ENCODE measurements around the gene MNT.

MNT gene

DNA sequence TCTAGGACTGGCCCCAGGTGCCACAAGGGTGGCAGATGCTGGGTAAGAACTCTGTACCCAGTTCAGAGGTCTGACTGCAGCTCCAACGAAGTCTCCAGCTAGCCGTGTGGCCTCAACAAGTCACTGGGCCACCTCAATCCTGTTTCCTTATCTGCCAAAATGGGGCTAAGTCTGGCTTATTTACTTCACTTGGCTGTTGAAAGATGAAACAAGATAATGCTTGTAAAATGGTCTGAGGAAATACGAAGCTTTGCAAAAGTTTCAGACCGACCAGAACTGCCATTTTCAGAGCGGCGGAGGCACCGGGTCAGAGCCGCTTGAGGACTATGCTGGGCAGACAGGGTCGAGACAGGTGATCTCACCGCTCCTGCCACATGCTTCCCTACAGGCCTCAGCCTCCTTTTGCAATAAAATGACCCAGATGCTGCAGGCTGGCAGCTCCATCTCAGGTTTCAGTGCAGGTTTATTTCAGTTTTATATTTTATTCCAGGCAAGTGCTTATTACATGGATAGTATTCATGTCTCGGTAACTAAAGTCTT, 17.2 kb downstream of the MNT start:
- in situ Hi-C loops (cut with MboI; ENCODE audit: low sequenced_read_pairs) = no loop called here

DNA sequence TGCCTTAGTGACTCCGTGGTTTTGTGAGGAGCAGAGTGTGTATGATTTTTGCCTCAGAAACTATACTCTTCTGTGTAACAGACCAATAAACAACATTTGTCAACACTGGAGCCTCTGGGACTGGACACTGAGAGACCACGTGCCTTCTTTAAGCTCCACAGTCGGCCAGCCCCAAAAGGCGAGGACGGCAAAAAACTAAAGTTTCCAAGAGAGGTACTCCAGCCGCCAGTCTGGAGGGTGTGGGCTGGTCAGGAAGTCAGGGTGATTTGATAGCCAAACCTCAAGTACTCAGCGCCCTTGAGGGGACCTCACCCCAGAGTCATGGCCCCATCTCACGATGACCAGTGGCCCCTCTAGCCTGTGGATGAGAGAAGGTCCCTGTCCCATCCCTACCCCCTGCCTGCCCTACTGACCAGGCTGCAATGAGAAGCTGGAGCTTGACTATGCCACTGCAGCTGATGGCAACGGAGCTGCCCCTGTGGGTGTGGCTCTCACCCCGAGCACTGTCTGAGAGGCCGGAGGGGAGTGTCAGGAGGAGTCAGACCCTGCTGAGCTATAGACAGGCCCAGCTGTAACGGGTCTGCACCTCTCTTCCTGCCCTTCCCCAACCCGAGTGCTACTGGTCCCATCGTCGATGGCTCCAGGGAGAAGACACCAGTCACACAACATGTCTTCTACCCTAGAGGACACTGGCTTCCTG, 19.8 kb downstream of the MNT start:
- in situ Hi-C loops (cut with MboI; ENCODE audit: low sequenced_read_pairs) = no loop called here

DNA sequence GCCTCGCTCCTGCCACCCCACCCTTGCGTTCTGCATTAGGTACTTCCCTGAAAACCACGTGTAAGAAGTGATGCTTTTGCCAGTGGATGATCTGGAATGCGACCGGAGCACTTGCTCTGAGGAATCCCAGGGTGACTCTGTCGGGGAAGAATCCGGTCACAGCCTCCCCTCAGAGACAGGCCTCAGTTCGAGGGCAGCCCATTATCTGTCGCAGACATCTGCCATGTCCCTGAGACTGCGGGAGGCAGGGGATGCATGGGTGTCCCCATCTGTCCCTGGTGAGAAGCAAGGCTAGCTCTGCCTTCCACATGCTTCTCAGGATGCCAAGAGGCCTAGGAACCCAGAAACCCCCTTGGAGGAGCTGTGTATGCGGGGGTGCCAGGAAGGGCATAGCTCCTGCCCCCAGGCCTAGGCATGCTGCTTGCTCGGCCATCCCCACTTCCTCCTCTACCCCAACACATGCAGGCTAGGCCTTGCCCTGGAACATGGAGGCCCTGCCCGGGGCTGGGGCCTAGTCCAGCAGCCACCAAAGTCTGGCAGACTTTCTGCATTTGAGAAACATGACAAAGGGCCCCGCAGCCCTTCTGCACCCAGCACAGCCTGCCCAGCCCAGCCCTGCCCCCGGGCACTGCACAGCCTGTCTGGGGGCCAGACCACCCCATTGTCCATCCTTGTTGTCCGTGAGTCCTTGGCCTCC, 20.5 kb downstream of the MNT start:
- in situ Hi-C loops (cut with MboI; ENCODE audit: low sequenced_read_pairs) = no loop called here

DNA sequence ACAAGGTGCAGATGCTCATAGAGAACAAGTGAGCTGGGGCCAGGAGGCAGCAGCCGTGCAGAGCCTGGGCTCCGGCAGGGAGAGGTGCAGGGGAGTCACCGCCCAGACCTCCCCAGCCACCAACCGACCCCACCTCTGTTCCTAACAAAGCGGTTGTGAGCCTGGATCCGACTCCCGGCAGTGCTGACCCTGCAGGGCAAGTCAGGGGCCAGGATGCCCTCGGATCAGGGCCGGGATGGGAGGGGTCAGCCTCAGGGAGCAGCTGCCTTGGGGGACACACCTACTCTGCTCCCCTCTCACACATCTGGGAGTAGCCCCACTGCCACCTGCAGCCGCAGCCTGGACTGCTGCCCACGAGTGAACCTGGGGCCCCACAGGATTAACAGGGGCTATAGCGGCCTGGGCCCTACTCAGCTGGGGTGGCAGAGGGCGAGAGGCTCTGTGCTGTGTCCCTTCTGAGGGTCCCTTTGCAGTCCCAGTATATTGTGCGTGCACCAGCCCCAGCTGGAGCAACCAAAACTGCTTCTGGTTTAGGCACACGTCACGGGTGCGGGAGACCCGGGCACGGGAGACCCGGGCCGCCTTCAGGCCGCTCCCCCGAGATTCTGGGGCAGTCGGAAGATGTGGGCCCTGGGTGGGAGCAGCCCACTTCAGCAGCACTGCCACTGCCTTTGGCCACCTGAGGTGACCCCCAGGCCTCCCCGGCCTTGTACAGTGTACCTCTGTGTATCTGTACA, 21.2 kb downstream of the MNT start:
- in situ Hi-C loops (cut with MboI; ENCODE audit: low sequenced_read_pairs) = no loop called here

DNA sequence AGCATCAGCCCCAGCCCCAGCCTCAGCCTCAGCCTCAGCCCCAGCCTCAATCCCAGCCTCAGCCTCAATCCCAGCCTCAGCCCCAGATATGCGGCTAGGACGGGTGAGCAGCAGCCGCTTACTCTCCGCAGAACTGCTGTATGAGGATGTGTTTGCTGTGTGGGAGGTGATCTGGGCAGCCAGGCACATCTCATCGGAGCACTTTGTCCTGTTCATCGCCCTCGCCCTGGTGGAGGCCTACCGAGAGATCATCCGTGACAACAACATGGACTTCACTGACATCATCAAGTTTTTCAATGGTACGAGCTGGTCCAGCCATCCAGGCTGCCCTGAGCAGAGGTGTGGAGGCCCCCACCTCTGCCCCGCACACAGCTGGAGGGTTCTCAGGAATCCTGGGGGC, 22.0 kb downstream of the MNT start:
- in situ Hi-C loops (cut with MboI; ENCODE audit: low sequenced_read_pairs) = no loop called here

DNA sequence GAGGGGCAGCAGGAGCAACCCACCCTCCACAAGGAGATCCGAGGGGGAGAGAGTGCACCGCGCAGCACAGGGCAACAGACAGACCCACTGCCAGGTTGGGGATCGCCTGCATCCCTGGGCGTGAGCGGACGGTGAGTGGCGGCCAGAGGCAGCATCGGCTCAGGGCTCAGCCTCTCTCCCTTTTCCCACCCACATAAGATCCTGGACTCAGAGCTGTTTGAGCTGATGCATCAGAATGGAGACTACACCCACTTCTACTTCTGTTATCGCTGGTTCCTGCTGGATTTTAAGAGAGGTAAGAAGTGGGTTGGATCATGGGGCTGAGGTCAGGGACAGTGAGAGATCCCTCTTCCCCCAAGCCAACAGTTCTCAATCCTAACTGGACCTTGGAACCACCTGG, 23.2 kb downstream of the MNT start:
- in situ Hi-C loops (cut with MboI; ENCODE audit: low sequenced_read_pairs) = no loop called here

DNA sequence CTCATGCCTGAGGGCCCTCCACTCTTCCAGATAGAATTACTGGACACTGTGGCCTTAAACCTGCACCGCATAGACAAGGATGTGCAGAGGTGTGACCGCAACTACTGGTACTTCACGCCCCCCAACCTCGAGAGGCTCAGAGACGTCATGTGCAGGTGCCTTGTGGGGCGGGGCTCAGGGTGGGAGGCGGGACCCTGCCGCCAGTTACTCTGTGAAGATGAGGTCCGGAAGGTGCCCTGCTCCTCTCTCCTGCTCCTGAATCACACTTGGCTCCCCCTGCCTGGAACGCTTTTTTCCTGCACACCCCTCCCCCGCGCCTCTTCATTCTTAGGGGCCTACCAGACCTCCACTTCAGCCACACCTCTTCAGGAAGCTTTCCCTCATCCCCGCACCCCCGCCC, 24.8 kb downstream of the MNT start:
- in situ Hi-C loops (cut with MboI; ENCODE audit: low sequenced_read_pairs) = no loop called here

DNA sequence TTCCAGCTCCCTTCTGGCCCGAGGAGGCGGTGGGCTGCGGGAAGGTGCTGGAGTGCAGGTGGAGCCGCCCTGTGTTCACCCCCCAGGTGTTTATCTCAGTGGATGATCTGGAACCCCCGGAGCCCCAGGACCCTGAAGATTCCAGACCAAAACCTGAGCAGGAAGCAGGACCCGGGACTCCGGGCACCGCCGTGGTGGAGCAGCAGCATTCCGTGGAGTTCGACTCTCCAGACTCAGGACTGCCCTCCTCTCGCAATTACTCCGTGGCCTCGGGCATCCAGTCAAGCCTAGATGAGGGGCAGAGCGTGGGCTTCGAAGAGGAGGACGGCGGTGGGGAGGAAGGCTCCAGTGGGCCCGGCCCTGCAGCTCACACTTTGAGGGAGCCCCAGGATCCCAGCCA, 25.5 kb downstream of the MNT start:
- in situ Hi-C loops (cut with MboI; ENCODE audit: low sequenced_read_pairs) = no loop called here

DNA sequence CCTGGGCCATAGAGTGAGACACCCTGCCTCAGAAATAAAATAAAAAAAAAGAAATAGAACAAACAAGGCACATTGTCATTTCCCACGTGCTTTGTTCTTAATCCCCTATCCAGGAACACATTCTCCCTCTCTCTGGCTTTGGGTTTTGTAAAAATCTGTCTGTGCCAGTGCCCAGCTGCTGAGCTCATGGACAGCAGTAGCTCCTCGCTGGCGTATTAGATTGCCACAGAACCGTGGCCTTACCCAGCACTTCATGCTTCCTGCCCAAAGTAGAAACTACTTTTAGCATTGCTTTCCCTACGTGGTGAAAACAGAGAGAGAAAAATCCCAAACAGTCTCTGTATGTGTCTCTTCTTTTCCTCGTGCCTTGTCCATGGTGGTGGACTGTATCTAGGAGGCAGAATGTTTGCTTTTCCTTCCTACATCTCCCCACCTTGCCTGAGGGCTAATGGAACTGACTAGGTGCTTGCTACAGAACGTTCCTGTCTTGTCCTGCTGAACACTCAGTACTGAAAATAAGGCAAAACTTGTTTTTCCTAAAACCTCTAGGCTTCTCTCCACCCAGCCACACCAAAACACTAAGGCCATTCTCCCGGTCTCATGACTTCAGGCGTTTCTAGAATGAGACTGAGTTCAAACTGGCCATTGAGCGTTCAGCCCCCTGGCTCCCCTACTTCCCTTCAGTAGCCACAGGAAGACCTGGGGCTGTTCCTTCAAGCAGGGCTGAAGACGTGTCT, 26.1 kb downstream of the MNT start:
- in situ Hi-C loops (cut with MboI; ENCODE audit: low sequenced_read_pairs) = no loop called here

DNA sequence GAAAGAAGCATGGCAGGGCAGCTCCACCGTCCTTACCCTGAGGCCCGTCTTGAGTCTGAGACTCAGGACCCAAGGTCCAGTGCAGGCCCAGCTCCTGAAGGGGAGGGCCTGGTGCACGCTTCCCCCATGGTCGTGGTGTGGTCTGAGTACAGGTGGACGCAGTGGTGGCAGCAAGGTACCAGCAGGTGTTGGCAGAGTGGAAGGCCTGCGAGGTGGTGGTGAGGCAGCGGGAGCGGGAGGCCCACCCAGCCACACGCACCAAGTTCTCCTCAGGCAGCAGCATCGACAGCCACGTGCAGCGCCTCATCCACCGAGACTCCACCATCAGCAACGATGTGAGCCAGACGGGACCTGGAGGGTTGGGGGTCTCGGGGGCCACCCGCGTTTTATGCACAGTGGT, 27.7 kb downstream of the MNT start:
- in situ Hi-C loops (cut with MboI; ENCODE audit: low sequenced_read_pairs) = no loop called here

DNA sequence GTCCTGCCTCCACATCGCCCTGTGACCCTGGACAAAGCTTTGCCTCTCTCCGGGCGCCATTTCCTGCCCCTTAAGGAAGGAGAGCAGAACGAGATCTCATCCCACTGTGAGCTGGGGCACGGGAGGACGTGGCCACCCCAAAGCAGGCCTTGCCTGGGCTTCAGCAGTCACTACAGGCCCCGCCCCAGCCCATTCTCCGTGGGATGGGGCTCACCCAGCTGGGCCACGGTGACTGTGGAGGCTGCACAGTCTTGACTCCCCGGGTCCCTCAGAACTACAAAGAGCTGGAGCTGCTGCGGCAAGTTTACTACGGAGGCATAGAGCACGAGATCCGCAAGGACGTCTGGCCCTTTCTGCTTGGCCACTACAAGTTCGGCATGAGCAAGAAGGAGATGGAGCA, 28.2 kb downstream of the MNT start:
- in situ Hi-C loops (cut with MboI; ENCODE audit: low sequenced_read_pairs) = no loop called here

DNA sequence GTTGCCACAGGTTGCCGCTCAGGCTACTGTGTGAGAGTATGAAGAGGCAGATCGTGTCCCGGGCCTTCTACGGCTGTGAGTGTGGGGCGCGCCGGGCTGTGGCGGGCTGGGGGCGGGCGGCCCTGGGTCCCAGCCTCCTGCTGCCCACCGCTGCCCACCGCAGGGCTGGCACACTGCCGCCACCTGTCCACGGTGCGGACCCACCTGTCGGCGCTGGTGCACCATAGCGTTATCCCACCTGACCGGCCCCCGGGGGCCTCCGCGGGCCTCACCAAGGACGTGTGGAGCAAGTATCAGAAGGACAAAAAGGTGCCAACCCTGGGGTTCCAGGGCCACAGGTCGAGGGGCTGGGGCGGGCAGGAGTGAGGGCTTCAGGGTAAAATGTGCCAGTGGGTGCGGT, 28.7 kb downstream of the MNT start:
- in situ Hi-C loops (cut with MboI; ENCODE audit: low sequenced_read_pairs) = no loop called here

DNA sequence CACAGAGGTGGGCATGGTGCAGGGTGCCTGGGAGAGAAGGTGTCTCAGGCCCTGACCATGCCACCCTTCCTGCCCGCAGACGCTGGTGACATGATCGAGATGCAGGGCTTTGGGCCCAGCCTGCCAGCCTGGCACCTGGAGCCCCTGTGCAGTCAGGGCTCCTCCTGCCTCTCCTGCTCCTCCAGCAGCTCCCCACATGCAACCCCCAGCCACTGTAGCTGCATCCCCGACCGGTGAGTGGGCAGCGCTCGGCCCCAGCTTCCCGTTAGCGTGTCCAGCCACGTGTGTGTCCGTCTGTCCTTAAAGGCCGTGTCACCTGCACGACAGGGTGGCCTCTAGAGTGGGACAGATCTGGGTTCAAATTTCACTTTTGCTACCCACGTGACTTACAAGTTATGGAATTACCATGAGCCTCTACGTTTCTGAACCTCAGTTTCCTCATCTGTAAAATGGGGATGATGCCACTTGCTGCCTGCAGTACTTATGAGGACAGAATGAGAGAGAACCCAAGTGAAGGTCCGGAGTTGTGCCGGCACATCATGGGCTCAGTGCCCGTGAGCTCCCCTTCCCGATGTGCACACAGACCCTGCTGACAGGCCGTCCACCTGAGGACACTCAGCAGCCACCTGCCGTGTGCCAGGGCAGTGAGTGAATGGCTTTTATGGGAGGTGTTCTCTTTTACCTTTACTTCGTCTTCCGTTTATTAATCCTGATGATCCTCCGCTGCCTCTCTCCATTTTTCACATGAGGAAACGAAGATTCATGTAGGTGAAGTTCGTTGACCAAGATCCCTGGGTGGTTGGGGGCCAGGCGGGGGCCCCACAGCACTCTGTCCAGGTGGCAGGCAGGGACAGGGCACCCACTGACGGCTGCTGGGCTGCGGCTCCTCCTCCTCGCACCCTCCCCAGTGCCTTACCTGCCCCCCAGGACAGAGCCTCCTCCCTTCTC, 29.4 kb downstream of the MNT start:
- in situ Hi-C loops (cut with MboI; ENCODE audit: low sequenced_read_pairs) = no loop called here

DNA sequence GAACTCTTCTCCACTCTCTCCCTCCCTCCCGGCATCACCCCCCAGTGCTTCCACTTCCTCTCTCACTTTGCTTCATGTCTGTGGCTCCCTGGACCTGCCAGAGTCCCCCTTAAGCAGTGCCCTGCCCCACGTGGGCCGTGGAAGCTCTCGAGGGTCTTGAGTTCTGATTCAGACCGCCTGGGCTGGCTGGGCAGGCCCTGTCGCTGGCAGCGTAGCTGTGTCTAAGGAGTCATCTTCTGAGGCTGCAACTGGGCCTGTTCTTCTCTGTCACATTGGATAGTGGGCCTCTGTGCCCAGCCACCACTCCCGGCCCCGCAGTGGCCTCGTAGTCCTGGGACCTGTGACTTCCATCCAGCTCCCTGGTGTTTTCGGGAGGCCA, 30.7 kb downstream of the MNT start:
- in situ Hi-C loops (cut with MboI; ENCODE audit: low sequenced_read_pairs) = no loop called here

DNA sequence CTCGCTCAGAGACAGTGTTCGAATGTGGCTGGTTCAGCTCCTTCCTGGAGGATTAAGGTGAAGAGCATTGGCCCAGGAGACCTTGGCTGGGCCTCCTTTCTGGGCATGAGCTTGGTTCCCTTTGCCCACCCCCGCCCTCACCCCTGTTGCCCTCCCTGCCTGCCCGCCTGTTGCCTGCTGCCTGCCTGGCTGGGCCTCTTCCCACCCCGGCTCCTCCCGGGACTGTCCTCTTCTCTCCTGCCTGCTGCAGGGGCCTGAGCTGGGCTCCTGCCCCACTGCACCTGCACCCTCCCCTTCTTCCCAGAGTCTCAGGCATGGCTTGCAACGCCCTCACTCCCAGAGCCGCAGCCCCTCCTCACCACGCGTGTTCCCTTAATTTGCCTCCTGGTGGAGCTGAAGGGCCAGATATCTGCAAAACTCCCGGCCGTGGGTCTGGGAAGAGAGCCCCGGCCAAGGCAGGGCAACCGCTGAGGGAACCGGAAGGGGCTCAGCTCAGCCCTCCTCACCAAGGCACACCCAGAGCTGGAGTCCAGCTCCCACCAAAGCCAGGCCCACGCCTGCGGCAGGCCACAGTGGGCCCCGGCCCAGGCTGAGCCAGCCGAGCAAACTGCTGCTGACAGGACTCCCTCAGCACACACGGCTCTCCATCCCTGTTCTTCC, 31.2 kb downstream of the MNT start:
- in situ Hi-C loops (cut with MboI; ENCODE audit: low sequenced_read_pairs) = no loop called here

DNA sequence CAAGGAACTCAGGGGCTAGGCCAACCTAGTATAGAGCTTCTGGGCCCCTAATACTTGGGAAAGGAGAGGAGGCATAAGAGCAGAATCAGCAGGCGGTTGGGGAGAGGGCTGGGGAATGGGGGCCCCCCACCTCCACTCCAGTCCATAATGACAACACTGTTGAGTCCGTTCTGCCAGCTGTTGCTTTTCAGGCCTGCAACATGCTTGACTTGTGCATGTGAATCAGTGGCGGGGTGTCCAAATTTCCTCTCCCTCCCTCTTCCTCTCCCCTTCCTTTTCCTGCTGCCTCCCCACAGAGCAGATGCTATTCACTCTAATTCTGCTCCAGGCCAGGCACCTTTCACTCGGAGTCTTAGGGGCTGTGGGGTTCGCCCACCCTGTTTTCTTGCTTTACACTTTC, 31.8 kb downstream of the MNT start:
- in situ Hi-C loops (cut with MboI; ENCODE audit: low sequenced_read_pairs) = no loop called here

DNA sequence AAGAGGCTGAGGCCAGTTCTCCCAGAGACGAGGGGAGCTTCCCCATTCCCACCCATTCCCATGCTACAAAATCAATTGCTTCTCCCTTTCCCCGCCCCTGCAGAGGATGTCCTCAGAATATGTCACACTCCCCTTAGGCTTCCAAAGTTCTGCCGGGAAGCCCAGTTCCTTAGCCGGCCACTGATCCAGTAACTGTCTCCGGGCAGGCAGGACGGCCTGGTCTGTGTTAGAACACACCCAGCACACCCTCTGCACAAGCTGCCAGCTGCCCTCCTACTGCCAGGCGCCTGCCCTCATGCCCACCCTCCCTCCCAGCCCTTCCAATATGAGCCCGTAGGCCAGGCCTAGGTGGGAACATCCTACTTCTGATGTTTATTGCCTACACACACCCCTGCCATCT, 32.5 kb downstream of the MNT start:
- in situ Hi-C loops (cut with MboI; ENCODE audit: low sequenced_read_pairs) = no loop called here

DNA sequence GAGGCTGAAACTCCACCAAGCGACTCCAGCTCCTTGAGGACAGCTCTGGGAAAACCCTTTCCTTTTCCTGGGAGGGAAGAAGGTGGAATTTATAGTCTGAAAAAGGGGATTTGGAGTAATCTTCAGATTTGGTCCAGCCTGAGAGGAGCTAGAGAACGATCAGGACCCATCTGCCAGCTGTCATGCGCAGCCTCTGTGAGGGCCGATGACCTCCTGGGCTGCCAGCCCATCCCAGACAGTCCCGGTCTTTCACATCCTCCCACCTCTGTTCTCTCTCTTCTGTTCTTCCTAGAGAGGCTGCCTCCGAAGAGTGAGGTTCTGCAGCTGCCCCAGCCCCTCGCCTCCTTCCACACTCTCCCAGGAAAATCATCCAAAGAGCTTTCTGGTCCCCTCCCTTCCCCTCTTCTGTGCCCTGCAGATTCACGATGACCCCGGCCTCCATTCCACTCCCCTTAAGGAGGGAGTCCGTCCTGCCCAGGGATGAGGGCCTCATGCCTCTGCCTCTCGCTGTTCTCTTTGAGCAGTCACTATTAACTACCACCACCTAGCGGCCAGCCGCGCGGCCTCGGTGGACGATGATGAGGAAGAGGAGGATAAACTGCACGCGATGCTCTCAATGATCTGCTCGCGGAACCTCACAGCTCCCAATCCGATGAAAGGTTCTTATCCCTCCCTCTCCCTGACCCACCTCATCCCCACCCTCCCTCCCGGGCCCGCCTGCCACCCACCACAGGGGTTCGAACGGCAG, 33.9 kb downstream of the MNT start:
- in situ Hi-C loops (cut with MboI; ENCODE audit: low sequenced_read_pairs) = no loop called here

DNA sequence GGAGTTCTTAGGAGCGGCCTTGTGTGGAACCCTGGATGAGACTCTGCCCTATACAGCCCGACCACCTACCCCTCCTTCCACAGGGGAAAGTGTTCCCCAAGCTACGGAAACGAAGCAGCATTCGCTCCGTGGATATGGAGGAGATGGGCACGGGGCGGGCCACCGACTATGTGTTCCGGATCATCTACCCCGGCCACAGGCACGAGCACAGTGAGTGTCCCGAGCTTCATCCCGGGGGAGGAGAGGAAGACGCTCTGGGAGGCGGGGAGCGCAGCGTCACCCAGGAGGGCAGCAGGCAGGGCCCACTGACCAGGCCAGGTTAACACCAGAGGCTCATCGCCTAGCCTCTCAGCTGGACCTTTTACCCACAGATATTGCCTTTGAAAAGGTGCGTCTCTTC, 35.7 kb downstream of the MNT start:
- in situ Hi-C loops (cut with MboI; ENCODE audit: low sequenced_read_pairs) = no loop called here

All from hTERT RPE-1 (cell line).